Measurements from ENCODE around the gene CHSY1. TPM values are rescaled to one million over a fixed set of nuclear protein-coding genes. Genes with fewer than 3 reads are reported as not detected.

Gene CHSY1
- total and polyA plus RNA-seq, 10 of the 15 experiments (the other 5 are each of a cell fraction or from before 2014, with no cell fraction given) = 1.4 to 31.2 (median 10.5) TPM

GRCh38 chr15:101187820-101188636 is 63.8 kb downstream of the CHSY1 start (continued):
- TF ChIP-seq CEBPZ (IDR thresholded peaks at IDR 0.05; ENCODE audit: low read depth, low read length) (no peak), DPF2 (IDR thresholded peaks at IDR 0.05) (peak; percentile 84), ESRRA (IDR thresholded peaks at IDR 0.05; ENCODE audit: low read length) (no peak), GABPA (IDR thresholded peaks at IDR 0.05; ENCODE audit: low read depth) (no peak), CHD4 (IDR thresholded peaks at IDR 0.05) (no peak), USF2 (IDR thresholded peaks at IDR 0.05; ENCODE audit: borderline replicate concordance, low read depth, low read length) (no peak), NR2C2 (IDR thresholded peaks at IDR 0.05; ENCODE audit: borderline replicate concordance, control insufficient read depth, insufficient read length, low read depth) (no peak), BMI1 (IDR thresholded peaks at IDR 0.05; ENCODE audit: borderline replicate concordance) (0 out of 2 replicates have a peak, but pooled peaks have one; percentile 24), FOXM1 (IDR thresholded peaks at IDR 0.05; ENCODE audit: low read depth, low read length) (no peak), SIX5 (IDR thresholded peaks at IDR 0.05; ENCODE audit: low read depth, low read length, severe bottlenecking) (no peak), YBX1 (IDR thresholded peaks at IDR 0.05) (no peak), PRDM15 (CRISPR knock-in tag; IDR thresholded peaks at IDR 0.05) (no peak), CEBPB (IDR thresholded peaks at IDR 0.05; ENCODE audit: borderline replicate concordance in 1 of 2, low read depth in 2 of 2, low read length in 2 of 2) (no peak), SIN3A (IDR thresholded peaks at IDR 0.05; ENCODE audit: low read depth, low read length) (no peak), NBN (IDR thresholded peaks at IDR 0.05) (peak; percentile 42; the same call in 1 of the 2 replicates), MEF2B (IDR thresholded peaks at IDR 0.05; ENCODE audit: partially characterized antibody, poor library complexity, severe bottlenecking) (peak; percentile 66), EGR1 (IDR thresholded peaks at IDR 0.05; ENCODE audit: borderline replicate concordance in 1 of 2, low read depth in 2 of 2, low read length in 2 of 2) (no peak), ZNF217 (IDR thresholded peaks at IDR 0.05) (no peak; the same call in 1 of the 2 replicates), USF1 (IDR thresholded peaks at IDR 0.05; ENCODE audit: borderline replicate concordance, extremely low read length, insufficient read depth, low read depth, low read length) (no peak), HDAC6 (IDR thresholded peaks at IDR 0.05; ENCODE audit: unreplicated experiment) (no peak), LARP7 (IDR thresholded peaks at IDR 0.05) (no peak), NR2C1 (IDR thresholded peaks at IDR 0.05) (no peak)

Measured in GM12878 (cell line).